OCI-LY7 (cell line): ENCODE results near the gene C3orf80. TPM values are rescaled to one million over a fixed set of nuclear protein-coding genes. Genes with fewer than 3 reads are reported as not detected.

ENCODE experiments used
- BruUV-seq: library from RNA; stranded (reverse); fragments of 400-500 nt; replicated peaks from 2 replicates; lab custom pipeline; 2021; lab: Mats Ljungman, UMichigan
- CTCF ChIA-PET: fragments of 300-600 bp; sonication (Branson Sonifier 250); formaldehyde crosslinking; loops from one replicate; lab custom pipeline; 2022; ENCODE audit warnings: antibody characterized with exemption; ENCODE audit not compliant: unreplicated experiment; lab: Charles Lee
- POLR2A ChIA-PET: fragments of 300-600 bp; sonication (Branson Sonifier 250); formaldehyde crosslinking; loops from one replicate; lab custom pipeline; 2022; ENCODE audit warnings: antibody characterized with exemption; lab: Charles Lee
- DNase-seq: peaks from one replicate; pipeline ENCODE4 v3.0.0-alpha.2; 2015; ENCODE audit warnings: low spot score
- H2AFZ ChIP-seq: fragments of 200-600 bp; sonication (generic), shearing (Covaris generic); 2 replicates; pipeline ENCODE4 v1.6.1; 2014; ENCODE audit warnings: mild to moderate bottlenecking, antibody characterized with exemption, low read length, moderate library complexity
- H3K27ac ChIP-seq: fragments of 200-600 bp; sonication (generic); 2 replicates; pipeline ENCODE4 v1.5.1; 2014; ENCODE audit warnings: mixed run types, low read depth, mild to moderate bottlenecking, moderate library complexity, low read length, inconsistent platforms; ENCODE audit not compliant: poor library complexity, severe bottlenecking
- H3K36me3 ChIP-seq: fragments of 200-600 bp; sonication (generic); 2 replicates; pipeline ENCODE4 v1.6.1; 2014; ENCODE audit warnings: mild to moderate bottlenecking, antibody characterized with exemption, low read length, moderate library complexity, mixed read lengths; ENCODE audit not compliant: insufficient read depth
- H3K4me1 ChIP-seq: fragments of 200-600 bp; sonication (generic); 2 replicates; pipeline ENCODE4 v1.5.1; 2014; ENCODE audit warnings: mild to moderate bottlenecking, low read length; ENCODE audit not compliant: insufficient read depth, poor library complexity, severe bottlenecking
- H3K4me2 ChIP-seq: fragments of 200-600 bp; sonication (generic); 2 replicates; pipeline ENCODE4 v1.6.1; 2014; ENCODE audit warnings: mild to moderate bottlenecking, low read length
- H3K4me3 ChIP-seq: fragments of 200-600 bp; sonication (generic); 2 replicates; pipeline ENCODE4 v1.5.1; 2014; ENCODE audit warnings: mild to moderate bottlenecking, low read depth, low read length; ENCODE audit not compliant: poor library complexity, severe bottlenecking
- H3K79me2 ChIP-seq: fragments of 200-600 bp; sonication (generic); 2 replicates; pipeline ENCODE4 v1.6.1; 2016; ENCODE audit warnings: low read depth, mild to moderate bottlenecking, low read length, moderate library complexity, mixed read lengths; ENCODE audit not compliant: insufficient read depth
- H3K9me2 ChIP-seq: fragments of 200-600 bp; sonication (generic); 2 replicates; pipeline ENCODE4 v1.6.1; 2016; ENCODE audit warnings: mild to moderate bottlenecking, low read length, mixed read lengths; ENCODE audit not compliant: insufficient read depth
- H3K9me3 ChIP-seq: fragments of 200-600 bp; sonication (generic); 2 replicates; pipeline ENCODE4 v1.6.1; 2014; ENCODE audit warnings: mild to moderate bottlenecking, mixed run types, low read length, mixed read lengths
- H4K20me1 ChIP-seq: fragments of 200-600 bp; sonication (generic); 2 replicates; pipeline ENCODE4 v1.6.1; 2014; ENCODE audit warnings: mild to moderate bottlenecking, antibody characterized with exemption, low read length, moderate library complexity, mixed read lengths; ENCODE audit not compliant: insufficient read depth
- EZH2phosphoT487 ChIP-seq: fragments of 200-600 bp; sonication (generic); IDR thresholded peaks from 2 replicates; pipeline ENCODE4 v1.6.1; 2018; ENCODE audit warnings: low read depth, borderline replicate concordance, mild to moderate bottlenecking, mixed run types, antibody characterized with exemption, low read length, moderate library complexity, mixed read lengths
- intact Hi-C: fragments of 100-400 bp; cut with micrococcal nuclease; formaldehyde crosslinking; loops from one replicate; pipeline ENCODE4 v1.10.0; 2022; ENCODE audit not compliant: unreplicated experiment
- total RNA-seq, 2 experiments: library from RNA; depleted of rRNA in 1 of 2; stranded (reverse); fragments of >200 nt in 1 of 2; shearing (Covaris generic) in 1 of 2; gene quantifications; 2 replicates each; pipeline ENCODE4 v1.2.3, GENCODE V29; 2014 to 2022
- TF ChIP-seq, protein P1 (sequence below): fragments of 200-600 bp; sonication (generic); conservative IDR thresholded peaks from 2 replicates; pipeline ENCODE4 v1.5.1; 2014; ENCODE audit warnings: mild to moderate bottlenecking, antibody characterized with exemption, low read length, moderate library complexity, mixed read lengths

The C3orf80 gene
- total RNA-seq, 2 experiments from 2014 or later, result not detected

DNA sequence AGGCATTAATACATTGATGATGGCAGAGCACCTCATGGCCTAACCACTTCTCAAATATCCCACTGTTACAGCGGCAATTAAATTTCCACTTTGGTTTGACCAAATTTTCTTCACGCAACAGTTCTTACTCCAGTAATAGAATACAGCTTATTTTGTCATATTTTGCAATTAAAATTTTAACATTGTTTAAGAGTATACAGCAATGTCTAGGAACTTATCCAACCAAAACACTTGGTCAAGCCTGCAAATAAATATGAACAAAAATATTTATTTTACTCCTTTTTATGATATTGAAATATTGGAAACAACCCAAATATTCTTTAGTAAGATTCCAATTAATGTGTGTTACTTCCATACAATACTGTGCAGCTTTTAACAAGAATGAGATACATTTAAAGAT is 45.3 kb upstream of the C3orf80 start:
- Histone ChIP-seq H3K9me3 (no peaks in the 10 kb centered on the region), H3K4me1 (no peaks in the 10 kb centered on the region), H3K4me3 (no peak overlapping the region), H4K20me1 (no peaks in the 10 kb centered on the region), H3K4me2 (no peak overlapping the region), H3K27ac (no peak overlapping the region), H3K79me2 (no peaks in the 10 kb centered on the region), H3K36me3 (no peaks in the 10 kb centered on the region), H2AFZ (no peak overlapping the region), H3K9me2 (no peaks in the 10 kb centered on the region)
- no peak for DNase-seq
- TF ChIP-seq, protein P1, sequence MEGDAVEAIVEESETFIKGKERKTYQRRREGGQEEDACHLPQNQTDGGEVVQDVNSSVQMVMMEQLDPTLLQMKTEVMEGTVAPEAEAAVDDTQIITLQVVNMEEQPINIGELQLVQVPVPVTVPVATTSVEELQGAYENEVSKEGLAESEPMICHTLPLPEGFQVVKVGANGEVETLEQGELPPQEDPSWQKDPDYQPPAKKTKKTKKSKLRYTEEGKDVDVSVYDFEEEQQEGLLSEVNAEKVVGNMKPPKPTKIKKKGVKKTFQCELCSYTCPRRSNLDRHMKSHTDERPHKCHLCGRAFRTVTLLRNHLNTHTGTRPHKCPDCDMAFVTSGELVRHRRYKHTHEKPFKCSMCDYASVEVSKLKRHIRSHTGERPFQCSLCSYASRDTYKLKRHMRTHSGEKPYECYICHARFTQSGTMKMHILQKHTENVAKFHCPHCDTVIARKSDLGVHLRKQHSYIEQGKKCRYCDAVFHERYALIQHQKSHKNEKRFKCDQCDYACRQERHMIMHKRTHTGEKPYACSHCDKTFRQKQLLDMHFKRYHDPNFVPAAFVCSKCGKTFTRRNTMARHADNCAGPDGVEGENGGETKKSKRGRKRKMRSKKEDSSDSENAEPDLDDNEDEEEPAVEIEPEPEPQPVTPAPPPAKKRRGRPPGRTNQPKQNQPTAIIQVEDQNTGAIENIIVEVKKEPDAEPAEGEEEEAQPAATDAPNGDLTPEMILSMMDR, result no peak
- TF ChIP-seq EZH2phosphoT487, result no peak
- ChIA-PET CTCF (no interaction called here), POLR2A (interaction anchor here (0.6 kb wide), 1 partner anchor 403 kb away, joined by 3 read pairs; no protein-coding TSS in a partner anchor)
- no TSS peak for BruUV-seq
- intact Hi-C loops, result no loop called here

DNA sequence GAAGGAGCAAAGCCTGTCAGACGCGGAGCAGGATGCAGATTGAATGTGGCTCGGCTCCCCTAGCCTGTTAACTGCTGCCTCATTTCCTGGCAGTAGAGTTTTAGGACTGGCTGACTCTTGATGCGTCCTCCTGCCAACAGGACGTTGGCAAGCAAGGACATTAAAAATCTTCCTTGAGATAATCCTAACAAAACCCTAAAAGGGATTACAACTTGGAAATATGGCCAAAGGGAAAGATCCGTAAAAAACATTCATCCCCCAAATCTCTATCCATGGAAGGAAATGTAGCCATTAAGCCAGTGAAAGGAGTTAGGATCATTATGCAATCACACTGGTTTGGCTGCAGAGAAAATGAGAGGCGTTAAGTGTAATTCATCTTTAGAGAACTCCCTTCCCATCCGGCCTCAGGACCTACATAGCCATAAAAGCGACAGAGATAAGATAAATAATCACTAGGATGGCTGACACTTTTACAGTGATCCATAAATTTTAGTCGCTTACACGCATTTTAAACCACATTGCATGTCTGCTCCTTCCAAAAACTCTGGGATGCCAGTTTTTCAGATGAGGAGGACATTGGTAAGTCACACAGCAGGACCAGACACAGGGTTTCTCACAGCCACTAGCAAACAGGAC is 44.5 kb upstream of the C3orf80 start:
- no peaks in the 10 kb centered on the region for H3K9me3 ChIP-seq
- ChIA-PET POLR2A (no interaction called here), CTCF (no interaction called here)
- H3K4me1 ChIP-seq, result no peaks in the 10 kb centered on the region
- no peak overlapping the region for H3K4me2 ChIP-seq
- H2AFZ ChIP-seq, result no peak overlapping the region
- H3K36me3 ChIP-seq, result no peaks in the 10 kb centered on the region
- BruUV-seq, result no TSS peak
- TF ChIP-seq, protein P1, result no peak
- no peak for TF ChIP-seq EZH2phosphoT487
- H3K27ac ChIP-seq, result no peak overlapping the region
- intact Hi-C loops, result no loop called here
- H3K4me3 ChIP-seq, result no peak overlapping the region
- H3K79me2 ChIP-seq, result no peaks in the 10 kb centered on the region
- no peaks in the 10 kb centered on the region for H3K9me2 ChIP-seq
- DNase-seq, result no peak
- no peaks in the 10 kb centered on the region for H4K20me1 ChIP-seq

DNA sequence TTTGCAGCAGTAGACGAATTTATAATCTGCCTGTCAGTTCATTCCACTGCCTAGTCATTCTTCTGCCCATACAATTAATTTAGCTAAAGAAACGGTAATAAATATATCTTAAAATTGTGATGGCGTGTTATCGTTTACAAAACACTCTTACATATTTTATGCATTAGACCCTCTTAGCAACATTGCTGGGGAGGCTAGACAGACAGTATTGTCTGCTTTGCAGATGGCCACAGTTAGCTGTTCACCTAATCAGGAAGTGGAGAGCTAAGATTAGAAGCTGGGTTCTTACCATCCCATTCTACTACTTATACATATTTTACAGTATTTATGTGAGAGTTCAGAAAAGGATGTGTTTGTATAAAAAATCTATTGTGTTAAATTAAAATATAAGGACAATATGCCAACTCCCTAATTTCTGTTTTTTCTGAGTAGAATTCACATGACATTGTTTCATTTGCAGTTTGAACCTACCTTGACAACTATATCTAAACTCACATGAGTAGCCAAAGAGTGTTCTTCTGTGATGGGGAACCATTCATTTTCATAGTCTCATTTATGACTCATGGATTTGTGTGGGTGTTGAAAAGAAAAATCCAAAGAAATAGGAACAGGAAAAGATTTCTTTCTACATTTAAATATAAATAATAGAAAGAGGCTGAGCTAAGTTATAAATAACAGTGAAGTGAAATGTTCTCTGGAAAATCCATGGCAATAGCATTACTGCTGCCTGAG is 41.7 kb upstream of the C3orf80 start:
- no peaks in the 10 kb centered on the region for H4K20me1 ChIP-seq
- no TSS peak for BruUV-seq
- H3K9me2 ChIP-seq, result no peaks in the 10 kb centered on the region
- no peaks in the 10 kb centered on the region for H3K79me2 ChIP-seq
- H3K4me1 ChIP-seq, result no peaks in the 10 kb centered on the region
- ChIA-PET POLR2A (interaction anchor here (0.5 kb wide), 1 partner anchor 19 kb away, joined by 3 read pairs; no protein-coding TSS in a partner anchor), CTCF (no interaction called here)
- H3K27ac ChIP-seq, result no peak overlapping the region
- H3K36me3 ChIP-seq, result no peaks in the 10 kb centered on the region
- H2AFZ ChIP-seq, result no peak overlapping the region
- intact Hi-C loops, result no loop called here
- no peak overlapping the region for H3K4me3 ChIP-seq
- H3K4me2 ChIP-seq, result no peak overlapping the region
- no peak for DNase-seq
- no peaks in the 10 kb centered on the region for H3K9me3 ChIP-seq
- TF ChIP-seq, protein P1, result no peak
- TF ChIP-seq EZH2phosphoT487, result no peak
